ENCODE results near the gene PLPP3. TPM values are rescaled to one million over a fixed set of nuclear protein-coding genes. Genes with fewer than 3 reads are reported as not detected.

Gene PLPP3
- total RNA-seq, 6 experiments from 2014 or later = 47.8 to 118 (median 65.8) TPM

- peak in 3 of 4 donors; percentile 48 to 67 (median 56) for ATAC-seq
- 59% methylated on average over 5 of the region's 5 CpGs for WGBS (ENCODE audit: insufficient coverage, low coverage, low lambda C conversion rate, missing lambda C conversion rate)
- H3K27ac ChIP-seq = peak overlapping the region in 1 of 3 donors; percentile 7
Measured at GRCh38 chr1:56469640-56470371, 109.6 kb downstream of the PLPP3 start.

GRCh38 chr1:56468518-56468917, 110.8 kb downstream of the PLPP3 start:
- no peak overlapping the region for H3K27ac ChIP-seq
- no peaks in the 10 kb centered on the region for H3K9me3 ChIP-seq
- H3K27me3 ChIP-seq = no peaks in the 10 kb centered on the region
- ATAC-seq = no peak
- no peak for DNase-seq
- no peaks in the 10 kb centered on the region for H3K36me3 ChIP-seq
- H3K4me1 ChIP-seq = peaks cover 0 to 21% (median 7%) of the 10 kb centered on the region in 4 donors
- no peak overlapping the region for H3K4me3 ChIP-seq
- intact Hi-C loops (cut with DNase I) = no loop called here
- 75% methylated on average over 7 of the region's 7 CpGs for WGBS (ENCODE audit: insufficient coverage, low coverage, low lambda C conversion rate, missing lambda C conversion rate)
- TF ChIP-seq CTCF (IDR thresholded peaks at IDR 0.05) = no peak
- no peak for TF ChIP-seq POLR2A (IDR thresholded peaks at IDR 0.05)

More at GRCh38 chr1:56469640-56470371, 109.6 kb downstream of the PLPP3 start:
- peaks cover 0 to 29% (median 10%) of the 10 kb centered on the region in 4 donors for H3K4me1 ChIP-seq
- no peak for TF ChIP-seq CTCF (IDR thresholded peaks at IDR 0.05)
- TF ChIP-seq POLR2A (IDR thresholded peaks at IDR 0.05) = no peak
- H3K36me3 ChIP-seq = no peaks in the 10 kb centered on the region
- H3K27me3 ChIP-seq = no peaks in the 10 kb centered on the region
- no peak overlapping the region for H3K4me3 ChIP-seq
- no peak for DNase-seq
- intact Hi-C loops (cut with DNase I) = no loop called here
- H3K9me3 ChIP-seq = no peaks in the 10 kb centered on the region

GRCh38 chr1:56466538-56466937, 112.8 kb downstream of the PLPP3 start:
- WGBS (ENCODE audit: insufficient coverage, low coverage, low lambda C conversion rate, missing lambda C conversion rate) = 38% methylated on average over 1 of the region's 1 CpG
- TF ChIP-seq CTCF (IDR thresholded peaks at IDR 0.05) (no peak), POLR2A (IDR thresholded peaks at IDR 0.05) (no peak)
- H3K36me3 ChIP-seq = no peaks in the 10 kb centered on the region

GRCh38 chr1:56464294-56464693, 115.1 kb downstream of the PLPP3 start:
- no peaks in the 10 kb centered on the region for H3K36me3 ChIP-seq
- no peak for DNase-seq
- H3K9me3 ChIP-seq = no peaks in the 10 kb centered on the region
- no peak overlapping the region for H3K4me3 ChIP-seq
- no peak overlapping the region for H3K27ac ChIP-seq
- intact Hi-C loops (cut with DNase I) = no loop called here
- WGBS (ENCODE audit: insufficient coverage, low coverage, low lambda C conversion rate, missing lambda C conversion rate) = 77% methylated on average over 4 of the region's 4 CpGs
- TF ChIP-seq POLR2A (IDR thresholded peaks at IDR 0.05) = no peak
- no peak for TF ChIP-seq CTCF (IDR thresholded peaks at IDR 0.05)
- no peak for ATAC-seq
- H3K27me3 ChIP-seq = no peaks in the 10 kb centered on the region
- peaks cover 0 to 22% (median 7%) of the 10 kb centered on the region in 4 donors for H3K4me1 ChIP-seq

More at GRCh38 chr1:56466538-56466937, 112.8 kb downstream of the PLPP3 start:
- peak; percentile 9 to 54 (median 31) for ATAC-seq
- no peak overlapping the region for H3K4me3 ChIP-seq
- no peak overlapping the region for H3K27ac ChIP-seq
- intact Hi-C loops (cut with DNase I) = no loop called here
- peaks cover 0 to 17% (median 3%) of the 10 kb centered on the region in 4 donors for H3K4me1 ChIP-seq
- DNase-seq = no peak
- H3K9me3 ChIP-seq = no peaks in the 10 kb centered on the region
- no peaks in the 10 kb centered on the region for H3K27me3 ChIP-seq

Data from right lobe of liver (tissue), 6 donors.